NCI-H1436 treated with DMSO at 0.1 percent for 48 hours (cell line): Measurements from ENCODE around the gene ZNF550.

Experiments
- DNase-seq: peaks from one replicate; lab custom pipeline; 2025; lab: John Stamatoyannopoulos, UW

ZNF550 gene

GRCh38 chr19:57559404-57560025 lies at the start of gene ZNF550:
Gene ZNF550, minus strand, starts transcription at chr19:57559863. Its CDS starts 181 bp downstream, at chr19:57559682.
- DNase-seq = peak; percentile 33

DNA sequence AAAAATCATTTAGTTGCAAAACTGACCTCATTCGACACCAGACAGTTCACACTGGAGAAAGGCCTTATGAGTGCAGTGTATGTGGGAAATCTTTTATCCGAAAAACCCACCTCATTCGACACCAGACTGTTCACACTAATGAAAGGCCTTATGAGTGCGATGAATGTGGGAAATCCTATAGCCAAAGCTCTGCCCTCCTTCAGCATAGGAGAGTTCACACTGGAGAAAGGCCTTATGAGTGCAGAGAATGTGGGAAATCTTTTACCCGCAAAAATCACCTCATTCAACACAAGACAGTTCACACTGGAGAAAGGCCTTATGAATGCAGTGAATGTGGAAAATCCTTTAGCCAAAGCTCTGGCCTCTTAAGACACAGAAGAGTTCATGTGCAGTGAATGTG lies 47.3 kb upstream of the ZNF550 start:
- DNase-seq = no peak

DNA sequence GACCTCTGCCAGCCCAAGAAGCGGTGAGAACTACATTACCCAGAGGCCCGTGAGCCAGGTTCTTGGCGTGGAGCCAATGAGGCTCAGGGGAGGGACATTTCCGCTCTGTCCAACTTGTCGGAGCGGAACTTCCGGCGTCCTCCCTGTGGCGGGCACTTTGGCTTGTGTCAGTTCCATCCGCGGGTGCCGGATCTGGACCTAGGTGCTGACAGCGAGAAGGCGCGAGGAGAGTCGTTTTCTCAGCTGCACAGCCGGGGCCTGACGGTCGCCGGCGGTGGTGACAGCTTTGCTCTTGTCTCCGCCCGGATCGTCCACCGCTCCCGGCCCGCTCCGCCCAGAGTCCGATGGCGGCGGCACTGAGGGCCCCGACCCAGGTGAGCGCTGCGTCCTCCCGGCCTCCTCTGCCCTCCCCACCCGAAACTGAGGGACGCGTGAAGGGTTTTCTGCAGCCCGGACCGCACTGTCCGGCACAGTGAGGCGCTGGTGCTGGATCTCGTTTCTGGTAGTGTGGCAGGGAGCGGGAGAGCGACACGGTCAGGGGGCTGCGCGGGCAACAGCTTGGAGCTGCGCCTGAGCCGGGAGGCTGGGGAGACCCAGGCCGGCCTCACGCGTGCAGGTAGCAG lies 40.2 kb upstream of the ZNF550 start, which contains the start of gene ZNF530:
TSS of gene ZNF530 (plus strand) at position 125 of the 623 bp plus-strand sequence. CDS start 4,461 bp downstream, outside the sequence.
- peak; percentile 62 for DNase-seq

- DNase-seq = no peak
Measured at GRCh38 chr19:57599377-57599760, 39.7 kb upstream of the ZNF550 start.

GRCh38 chr19:57587529-57587928 lies 27.9 kb upstream of the ZNF550 start:
- no peak for DNase-seq

GRCh38 chr19:57583521-57584416 lies 24.1 kb upstream of the ZNF550 start, which contains the start of gene ZIK1:
Gene ZIK1, plus strand, starts transcription at chr19:57584145. Its CDS starts 212 bp downstream, at chr19:57584357.
- DNase-seq = peak; percentile 64

DNA sequence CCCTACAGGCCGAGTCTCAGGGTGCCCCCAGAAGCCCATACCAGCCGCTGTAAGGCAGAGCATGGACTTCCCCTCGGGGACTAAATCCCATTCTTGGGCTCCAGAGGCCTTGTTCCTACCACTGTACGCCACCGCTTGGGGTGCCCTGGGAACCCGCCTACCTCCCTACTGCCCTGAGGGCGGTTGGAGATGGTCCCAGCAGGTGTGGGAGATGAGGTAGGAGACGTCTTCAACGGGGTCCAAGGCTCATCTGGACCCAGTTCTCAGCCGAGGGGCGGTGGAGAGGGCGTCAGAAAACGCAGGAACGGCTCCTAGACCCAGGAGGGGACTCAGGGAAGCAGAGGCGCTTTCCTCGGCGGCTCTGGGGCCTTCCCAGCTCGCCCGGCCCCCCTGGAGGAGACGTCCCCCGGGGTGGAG lies 23.4 kb upstream of the ZNF550 start:
- no peak for DNase-seq

DNA sequence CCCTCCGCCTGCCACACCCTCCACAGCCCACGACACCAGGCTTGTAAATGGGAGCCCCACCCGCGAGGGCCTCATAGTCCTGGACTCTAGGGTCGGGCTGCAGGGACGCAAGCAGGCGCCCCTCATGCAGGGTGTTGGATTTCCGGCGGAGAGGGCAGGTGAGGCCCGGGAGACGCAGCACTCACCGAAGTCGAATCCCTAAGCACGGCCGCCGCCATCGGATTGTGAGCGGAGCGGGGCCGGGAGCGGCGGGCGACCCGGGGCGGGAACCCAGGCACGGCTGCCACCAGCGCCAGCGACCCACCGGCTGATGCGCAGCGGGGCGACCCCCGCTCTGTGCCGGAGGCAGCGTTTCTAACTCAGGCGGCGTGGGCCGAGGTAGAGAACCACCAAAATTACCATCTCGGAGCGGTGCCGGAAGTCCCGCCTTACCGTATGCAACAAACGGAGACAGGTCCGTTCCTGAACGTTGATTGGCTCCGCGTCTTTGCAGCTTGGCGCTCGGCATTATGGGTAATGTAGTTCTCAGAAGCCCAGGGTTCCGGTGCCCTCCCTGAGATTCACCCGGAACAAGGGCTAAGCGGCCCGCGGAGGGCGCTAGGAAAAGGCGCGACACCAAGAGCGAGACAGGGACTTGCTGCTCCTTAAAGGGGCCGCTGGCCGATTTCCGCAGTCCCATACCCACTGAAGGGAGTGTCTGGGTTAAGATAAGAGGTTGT lies 19.0 kb upstream of the ZNF550 start, which contains the start of gene ZNF416:
TSS of gene ZNF416 (minus strand) at position 425 of the 719 bp plus-strand sequence. CDS start at position 218, 207 bp downstream.
- DNase-seq = peak; percentile 96

GRCh38 chr19:57576661-57577060 lies 17.0 kb upstream of the ZNF550 start:
- DNase-seq = no peak

GRCh38 chr19:57572415-57572947 lies 12.8 kb upstream of the ZNF550 start:
- no peak for DNase-seq

DNA sequence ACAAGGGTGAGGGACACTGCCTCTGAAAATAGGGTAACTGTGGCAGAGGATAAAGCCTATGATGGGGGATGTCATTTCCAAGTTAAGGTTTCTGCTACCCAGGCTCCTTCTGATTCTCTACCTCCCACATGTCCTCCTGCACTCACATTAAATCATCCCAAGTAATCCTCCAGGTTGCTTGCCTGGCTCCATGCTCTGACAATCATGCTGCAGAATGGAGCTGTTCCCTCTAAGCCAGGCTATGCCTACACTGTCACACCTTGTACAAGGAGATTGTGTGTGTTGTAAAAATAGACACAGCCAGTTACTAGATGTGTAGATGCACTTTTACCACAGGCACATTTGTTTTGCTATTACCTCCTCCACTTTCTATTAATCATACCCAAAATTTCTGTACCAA lies 11.0 kb upstream of the ZNF550 start:
- no peak for DNase-seq

DNA sequence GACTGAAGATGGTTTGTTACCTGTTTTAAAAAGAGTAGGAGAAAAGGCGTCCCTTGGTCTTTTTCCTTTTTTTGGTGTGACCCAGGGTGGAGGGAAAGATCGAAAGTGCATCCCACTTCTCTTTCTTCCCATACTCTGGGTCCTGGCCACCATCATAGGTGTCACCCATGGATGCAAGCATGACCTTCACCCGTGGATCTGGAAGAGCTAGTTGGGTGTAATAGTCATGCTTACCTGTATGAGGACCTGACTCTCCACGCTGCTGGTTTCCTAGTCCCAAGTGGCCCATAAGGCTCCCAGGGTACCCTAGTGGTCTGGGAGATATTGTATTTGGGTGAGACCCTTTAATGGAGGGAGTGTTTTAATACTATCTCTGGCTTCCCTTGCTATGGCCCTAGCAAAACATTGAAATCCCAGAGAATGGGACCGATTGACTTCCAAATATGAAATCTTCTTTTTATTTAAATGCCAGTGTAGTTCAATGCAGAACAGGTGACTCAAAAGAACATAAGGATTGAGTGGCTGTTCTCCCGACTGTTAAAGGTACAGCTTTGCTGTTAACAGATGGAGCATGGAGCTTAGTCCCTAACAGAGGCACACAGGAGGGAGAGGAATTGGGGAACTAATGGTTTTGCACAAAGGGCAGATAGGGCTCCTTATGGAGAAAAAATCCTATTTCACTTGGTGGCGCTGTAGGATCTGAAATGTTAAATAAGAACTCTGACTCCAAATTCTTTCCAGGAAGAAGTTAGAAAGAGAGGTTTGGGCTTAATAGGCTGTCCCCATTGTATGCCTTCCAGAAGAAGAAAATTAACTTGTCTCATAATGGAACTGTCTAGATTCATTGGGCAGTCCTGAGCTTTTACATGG lies 7.0 kb upstream of the ZNF550 start:
- DNase-seq = no peak

DNA sequence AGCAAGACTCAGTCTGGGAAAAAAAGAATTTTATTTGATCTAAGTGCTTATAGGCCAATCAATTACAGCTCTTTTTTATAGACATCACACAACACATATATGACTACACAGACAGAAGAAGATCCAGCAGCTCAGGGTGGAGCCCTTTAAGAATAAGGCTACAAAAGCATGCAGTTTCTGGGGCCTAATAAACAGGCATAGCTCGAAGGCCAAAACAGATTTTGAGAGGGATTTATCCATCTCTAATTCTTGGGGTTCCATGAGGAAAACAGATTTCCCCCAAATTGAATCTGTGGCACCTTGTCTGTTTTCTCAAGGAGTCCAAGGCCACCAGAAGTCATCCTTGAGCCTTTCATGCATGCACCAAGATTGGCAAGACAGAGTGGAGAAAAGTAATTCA lies 3.9 kb upstream of the ZNF550 start:
- DNase-seq = no peak

- no peak for DNase-seq
Measured at GRCh38 chr19:57560049-57560491, 407 bp upstream of the ZNF550 start.

GRCh38 chr19:57559008-57559403 lies 657 bp downstream of the ZNF550 start:
- no peak for DNase-seq

DNA sequence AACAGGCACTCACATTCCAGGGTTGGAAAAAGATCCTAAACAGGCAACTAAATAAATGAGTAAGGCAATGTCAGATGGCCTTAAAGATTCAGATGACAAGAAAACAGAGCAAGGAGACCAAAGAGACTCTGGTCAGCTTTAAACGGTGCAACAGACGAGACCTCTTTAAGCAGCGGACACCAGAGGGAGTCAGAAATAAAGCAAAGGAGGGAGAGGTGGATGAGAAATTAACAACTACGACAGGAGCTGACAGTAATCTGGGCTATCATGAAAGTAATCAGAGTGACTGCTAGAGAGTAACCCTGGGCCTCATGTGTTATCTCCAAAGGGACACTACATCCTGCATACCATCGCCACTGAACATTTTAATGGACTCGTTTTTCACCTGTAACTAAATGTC lies 1.1 kb downstream of the ZNF550 start:
- DNase-seq = no peak

DNA sequence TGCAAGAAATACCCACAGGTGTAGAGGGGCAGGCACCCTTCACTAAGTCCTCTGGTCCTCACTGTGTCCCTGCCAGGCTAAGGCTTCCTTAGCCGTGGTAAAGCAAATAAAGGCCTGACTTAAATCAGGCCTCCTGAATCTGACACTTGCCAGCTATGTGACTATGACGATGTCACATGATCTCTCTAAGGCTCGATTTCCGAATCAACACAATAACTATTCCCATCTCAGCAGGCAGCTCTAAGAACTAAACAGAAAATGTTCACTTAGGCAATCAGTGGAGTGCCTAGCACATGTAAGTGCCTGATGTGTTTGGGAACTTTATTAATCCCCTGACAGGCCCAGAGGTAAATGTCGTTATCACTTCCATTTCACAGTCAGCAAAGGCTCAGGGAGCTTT lies 2.0 kb downstream of the ZNF550 start:
- no peak for DNase-seq

GRCh38 chr19:57552432-57552831 lies 7.2 kb downstream of the ZNF550 start:
- no peak for DNase-seq

GRCh38 chr19:57546513-57546912 lies 13.2 kb downstream of the ZNF550 start:
- DNase-seq = no peak

DNA sequence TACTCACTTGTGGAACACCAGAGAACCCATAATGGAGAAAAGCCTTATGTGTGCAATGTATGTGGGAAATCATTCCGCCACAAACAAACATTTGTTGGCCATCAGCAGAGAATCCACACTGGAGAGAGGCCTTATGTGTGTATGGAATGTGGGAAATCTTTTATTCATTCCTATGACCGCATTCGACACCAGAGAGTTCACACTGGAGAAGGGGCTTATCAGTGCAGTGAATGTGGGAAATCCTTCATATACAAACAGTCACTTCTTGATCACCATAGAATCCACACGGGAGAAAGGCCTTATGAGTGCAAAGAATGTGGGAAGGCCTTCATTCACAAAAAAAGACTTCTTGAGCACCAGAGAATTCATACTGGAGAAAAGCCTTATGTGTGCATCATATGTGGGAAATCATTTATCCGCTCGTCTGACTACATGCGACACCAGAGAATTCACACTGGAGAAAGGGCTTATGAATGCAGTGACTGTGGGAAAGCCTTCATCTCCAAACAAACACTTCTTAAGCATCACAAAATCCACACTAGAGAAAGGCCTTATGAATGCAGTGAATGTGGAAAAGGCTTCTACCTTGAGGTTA lies 21.6 kb downstream of the ZNF550 start:
- DNase-seq = no peak
